GM18907 (cell line): ENCODE results near the gene PTPN13.
"Not testable (repeated sequence)": the region's sequence is repeated elsewhere in the genome, so short reads cannot be mapped to it uniquely, and the experiment has no call there.

Experiments used
- ATAC-seq: cut with Tn5 transposase; IDR thresholded peaks from one replicate; pipeline ENCODE4 v1.9.1; 2021; ENCODE audit warnings: mild to moderate bottlenecking, moderate library complexity; ENCODE audit not compliant: unreplicated experiment

Gene PTPN13

DNA sequence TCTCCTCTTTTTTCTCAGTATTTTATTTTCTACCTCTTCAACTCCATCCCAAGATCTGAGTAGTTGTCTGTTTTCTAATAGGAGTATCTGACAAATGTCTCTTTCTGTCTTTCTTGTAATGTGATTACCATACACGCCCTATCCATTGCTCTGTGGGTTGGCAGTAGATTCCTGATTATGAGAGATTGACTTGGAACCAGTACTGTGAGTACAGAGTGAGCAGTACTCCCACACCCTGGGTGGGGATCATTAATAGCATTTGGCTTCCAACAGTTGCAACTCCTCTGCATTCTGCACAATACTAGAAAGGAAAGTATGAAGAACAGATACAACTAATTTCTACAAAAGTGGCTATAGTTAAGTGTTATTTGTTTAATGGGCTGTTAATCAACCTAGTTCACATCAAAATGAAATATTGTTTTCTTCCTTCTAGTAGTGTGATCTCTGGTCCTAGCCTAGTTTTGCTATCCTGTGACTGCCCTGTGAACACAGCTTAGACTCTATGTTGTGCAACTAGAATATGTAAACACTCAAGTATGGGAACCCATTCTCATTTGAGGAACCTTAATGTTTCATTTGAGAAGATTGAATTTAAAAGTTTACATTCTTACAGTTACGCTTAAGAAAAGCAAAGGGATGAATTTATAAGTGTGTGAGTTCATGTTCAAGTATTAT lies 112.9 kb downstream of the PTPN13 start:
- no peak for ATAC-seq

DNA sequence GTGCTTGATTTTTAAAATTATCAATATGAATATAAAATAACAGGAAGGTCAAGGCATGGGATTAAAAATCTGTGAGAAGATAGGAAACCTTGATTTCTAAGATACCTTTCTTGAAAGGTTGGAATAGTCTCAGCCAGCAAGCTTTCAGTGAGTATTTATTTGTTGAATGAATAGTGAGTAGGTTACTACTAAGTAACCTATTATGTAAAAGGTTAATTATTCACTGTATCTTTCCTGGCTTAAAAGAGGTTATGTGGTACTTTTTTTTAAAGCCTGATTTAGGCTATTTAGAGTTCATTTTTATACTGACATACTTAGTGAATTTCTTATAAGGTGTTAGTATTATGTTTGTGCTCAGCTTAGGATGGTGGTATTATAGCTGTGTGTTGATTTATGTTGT lies 123.5 kb downstream of the PTPN13 start:
- peak; percentile 85 for ATAC-seq

DNA sequence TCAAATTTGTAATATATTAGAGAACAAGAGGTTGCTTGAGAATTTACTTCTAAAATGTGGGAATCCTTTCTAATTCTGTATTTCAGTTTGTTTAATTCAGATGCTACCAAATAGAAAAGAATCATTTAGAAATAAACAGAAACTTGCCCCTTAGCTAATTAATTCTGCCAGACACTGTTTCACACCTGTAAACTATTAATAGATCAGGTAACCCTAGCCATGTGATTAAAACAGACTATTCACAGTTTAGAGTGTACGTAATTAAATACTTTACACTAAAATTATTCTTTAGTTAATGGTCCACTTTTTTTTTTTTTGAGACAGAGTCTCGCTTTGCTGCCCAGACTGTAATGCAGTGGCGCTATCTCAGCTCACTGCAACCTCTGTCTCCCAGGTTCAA lies 124.0 kb downstream of the PTPN13 start:
- peak; percentile 16 for ATAC-seq

DNA sequence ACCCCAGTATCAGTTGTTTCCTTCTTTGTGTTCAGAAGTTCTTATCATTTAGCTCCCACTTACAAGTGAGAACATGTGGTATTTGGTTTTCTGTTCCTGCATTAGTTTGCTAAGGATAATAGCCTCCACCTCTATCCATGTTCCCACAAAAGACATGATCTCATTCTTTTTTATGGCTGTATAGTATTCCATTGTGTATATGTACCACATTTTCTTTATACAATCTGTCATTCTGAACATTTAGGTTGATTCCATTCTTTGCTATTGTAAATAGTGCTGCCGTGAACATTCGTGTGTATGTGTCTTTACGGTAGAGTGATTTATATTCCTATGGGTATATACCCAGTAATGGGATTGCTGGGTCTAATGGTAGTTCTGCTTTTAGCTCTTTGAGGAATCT lies 125.0 kb downstream of the PTPN13 start:
- not testable (repeated sequence) for ATAC-seq

DNA sequence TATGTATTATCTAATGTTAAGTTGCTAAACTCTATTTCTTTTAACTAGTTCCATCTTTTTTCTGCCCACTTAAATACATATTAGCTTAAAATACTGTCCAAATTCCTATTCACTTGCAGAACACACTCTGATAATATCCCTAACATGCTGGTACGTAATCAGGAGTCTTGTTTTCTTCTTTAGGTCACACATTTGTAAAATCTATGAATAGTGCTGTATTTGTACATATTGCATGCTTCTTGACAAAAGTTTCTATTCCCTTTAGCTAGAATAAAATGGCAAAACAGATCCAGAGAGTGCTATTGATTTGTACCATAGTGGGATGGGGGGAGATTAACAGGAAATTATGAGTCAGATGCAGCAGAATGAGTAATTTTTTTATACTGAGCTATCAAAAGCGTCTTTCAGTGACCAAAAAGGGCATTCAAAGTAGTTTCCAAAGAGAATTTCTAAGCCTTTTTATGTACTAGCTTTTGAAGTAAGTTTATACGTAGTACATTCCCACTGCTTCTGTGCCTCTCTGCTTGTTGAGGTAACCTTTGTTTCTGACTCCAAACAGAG lies 126.5 kb downstream of the PTPN13 start:
- ATAC-seq: no peak

DNA sequence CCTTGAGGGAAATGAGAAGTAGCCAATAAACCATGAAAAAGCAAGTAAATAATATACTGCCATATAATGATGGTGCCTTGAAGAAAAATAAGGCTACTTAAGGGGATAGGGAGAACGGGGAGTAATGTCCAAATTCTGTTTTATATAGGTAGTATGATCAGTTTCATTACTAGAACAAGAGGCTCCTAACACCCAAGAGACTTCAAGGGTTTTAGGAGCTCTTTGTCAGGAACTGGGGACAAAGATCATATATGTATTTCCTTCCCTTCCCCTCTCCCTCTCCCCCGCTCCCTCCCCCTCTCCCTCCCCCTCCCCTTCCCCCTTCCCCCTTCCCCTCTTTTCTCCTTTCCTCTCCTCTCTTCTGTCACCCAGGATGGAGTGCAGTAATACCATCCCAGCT lies 127.3 kb downstream of the PTPN13 start:
- ATAC-seq: no peak

DNA sequence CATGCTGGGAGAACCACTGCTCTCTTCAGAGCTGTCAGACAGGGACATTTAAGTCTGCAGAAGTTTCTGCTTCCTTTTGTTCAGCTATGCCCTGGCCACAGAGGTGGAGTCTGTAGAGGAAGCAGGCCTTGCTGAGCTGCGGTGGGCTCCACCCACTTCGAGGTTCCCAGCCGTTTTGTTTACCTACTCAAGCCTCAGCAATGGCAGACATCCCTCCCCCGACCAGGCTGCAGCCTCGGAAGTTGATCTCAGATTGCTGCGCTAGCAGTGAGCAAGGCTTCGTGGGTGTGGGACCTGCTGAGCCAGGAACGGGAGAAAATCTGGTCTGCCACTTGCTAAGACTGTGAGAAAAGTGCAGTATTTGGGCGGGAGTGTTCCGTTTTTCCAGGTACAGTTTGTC lies 136.2 kb downstream of the PTPN13 start:
- ATAC-seq: no peak

DNA sequence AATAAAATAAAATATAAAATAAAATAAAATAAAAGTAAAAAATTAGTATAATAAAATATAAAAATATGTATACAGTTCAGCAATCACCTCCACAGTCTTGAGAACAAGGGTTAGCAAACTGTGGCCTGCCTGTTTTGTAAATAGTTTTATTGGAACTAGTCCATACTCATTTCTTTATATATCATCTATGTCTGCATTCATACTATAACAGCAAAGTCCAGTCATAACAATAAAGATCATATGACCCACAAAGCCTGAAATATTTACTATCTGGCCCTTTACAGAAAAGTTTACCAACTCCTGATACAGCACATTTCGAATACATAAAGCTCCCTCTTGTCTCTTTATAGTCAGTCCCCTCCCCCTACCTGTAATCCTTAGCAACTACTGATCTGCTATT lies 143.1 kb downstream of the PTPN13 start:
- ATAC-seq: no peak

DNA sequence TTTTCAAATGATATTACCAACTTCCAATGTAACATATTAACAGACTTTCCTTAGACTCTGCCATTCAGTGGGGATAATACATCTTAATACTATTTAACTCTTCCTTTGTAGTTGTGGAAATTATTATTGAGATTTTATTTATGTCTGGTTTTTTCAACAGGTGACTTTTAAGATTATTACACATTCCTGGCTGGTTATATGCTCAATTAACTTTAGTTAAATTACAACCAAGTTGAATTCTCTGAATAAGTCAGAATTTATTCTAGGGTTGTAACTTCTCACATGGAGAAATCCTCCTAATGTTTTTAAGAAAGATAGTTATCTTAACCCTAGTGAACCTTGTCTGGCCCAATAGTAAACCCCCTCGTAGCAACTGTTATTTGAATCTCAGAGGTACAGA lies 147.7 kb downstream of the PTPN13 start:
- ATAC-seq: no peak

DNA sequence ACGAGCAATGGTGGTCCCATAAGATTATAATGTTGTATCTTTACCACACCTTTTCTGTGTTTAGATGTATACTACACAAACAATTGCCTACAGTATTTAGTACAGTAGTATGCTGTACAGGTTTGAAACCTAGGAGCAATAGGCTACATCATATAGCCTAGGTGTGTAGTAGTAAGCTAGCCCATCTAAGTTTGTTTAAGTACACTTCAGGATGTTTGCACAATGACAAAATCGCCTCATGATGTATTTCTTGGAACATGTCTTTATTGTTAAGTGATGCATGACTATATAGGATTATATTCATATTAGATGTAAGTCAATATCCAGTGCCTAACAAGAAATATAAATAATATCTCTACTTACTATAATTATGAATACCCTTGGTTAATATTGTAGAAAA lies 150.5 kb downstream of the PTPN13 start:
- no peak for ATAC-seq

DNA sequence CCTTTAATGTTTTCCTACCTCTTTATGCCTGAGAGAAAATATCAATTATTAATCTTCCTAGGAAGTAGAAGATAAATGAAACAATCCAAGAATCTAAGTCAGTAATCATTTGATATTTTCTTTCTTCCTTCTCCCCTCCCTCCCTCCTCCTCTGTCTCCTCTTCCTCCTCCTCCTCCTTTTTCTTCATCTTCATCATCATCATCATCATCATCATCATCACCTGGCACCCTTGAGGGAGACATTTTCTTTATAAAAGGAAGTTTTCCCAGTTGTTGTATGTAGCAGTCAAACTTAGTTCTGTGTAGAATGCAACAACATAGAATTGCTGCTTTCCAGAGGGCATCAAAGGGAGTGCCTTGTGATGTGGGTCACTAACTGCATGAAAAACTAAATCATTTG lies 155.0 kb downstream of the PTPN13 start:
- no peak for ATAC-seq

DNA sequence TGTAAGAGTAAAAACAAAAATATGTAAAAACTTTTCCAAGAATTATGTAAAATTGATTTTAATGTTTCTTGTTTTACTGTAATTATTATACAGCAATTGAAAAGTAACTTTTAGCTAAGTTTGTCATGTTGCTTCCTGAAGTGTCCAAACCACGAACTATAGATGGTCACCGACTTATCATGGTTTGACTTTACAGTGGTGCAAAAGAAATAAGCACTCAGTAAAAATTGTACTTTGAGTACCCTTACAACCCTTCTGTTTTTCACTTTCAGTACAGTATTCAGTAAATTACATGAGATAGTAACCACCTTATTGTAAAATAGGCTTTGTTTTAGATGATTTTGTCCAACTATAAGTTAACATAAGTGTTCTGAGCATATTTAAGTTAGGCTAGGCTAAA lies 161.3 kb downstream of the PTPN13 start:
- no peak for ATAC-seq

DNA sequence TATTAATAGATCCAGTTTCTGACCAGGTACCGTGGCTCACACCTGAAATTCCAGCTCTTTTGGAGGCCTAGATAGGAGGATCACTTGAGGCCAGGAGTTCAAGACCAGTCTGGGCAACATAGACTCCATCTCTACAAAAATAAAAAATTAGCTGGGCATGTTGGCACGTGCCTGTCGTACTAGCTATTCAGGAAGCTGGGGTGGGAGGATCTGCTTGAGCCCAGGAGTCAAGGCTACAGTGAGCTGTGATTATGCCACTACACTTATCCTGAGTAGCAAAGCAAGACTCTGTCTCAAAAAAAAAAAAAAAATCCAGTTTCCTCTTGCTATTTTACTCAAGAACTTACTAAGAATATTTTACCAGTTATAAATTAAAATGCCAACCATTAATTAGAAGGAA lies 163.4 kb downstream of the PTPN13 start:
- no peak for ATAC-seq

DNA sequence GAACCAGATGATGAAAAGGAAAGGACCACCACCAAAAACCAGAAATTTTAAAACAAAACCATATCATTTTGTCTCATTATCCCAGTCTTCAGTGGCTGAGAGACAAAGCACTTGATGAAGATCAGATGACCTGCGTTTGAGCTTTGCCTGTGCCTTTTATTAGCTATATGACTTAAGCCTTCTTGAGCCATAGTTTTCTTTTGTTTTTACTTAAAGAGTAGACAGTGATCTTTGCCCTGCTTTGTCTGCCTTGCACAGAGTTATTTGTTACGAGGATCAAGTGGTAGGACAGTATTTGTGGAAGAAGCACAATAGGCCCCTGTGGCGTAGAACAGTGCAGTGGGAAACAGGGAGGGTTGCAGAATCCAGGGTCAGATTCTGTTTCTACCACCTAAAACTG lies 165.2 kb downstream of the PTPN13 start:
- no peak for ATAC-seq

DNA sequence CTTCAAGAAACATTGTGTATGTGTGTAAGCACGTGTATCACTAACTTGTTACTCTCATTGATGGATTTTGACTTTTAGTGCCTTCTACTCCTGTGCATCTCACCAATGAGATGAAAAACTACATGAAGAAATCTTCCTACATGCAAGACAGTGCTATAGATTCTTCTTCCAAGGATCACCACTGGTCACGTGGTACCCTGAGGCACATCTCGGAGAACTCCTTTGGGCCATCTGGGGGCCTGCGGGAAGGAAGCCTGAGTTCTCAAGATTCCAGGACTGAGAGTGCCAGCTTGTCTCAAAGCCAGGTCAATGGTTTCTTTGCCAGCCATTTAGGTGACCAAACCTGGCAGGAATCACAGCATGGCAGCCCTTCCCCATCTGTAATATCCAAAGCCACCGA lies 168.5 kb downstream of the PTPN13 start:
- no peak for ATAC-seq

DNA sequence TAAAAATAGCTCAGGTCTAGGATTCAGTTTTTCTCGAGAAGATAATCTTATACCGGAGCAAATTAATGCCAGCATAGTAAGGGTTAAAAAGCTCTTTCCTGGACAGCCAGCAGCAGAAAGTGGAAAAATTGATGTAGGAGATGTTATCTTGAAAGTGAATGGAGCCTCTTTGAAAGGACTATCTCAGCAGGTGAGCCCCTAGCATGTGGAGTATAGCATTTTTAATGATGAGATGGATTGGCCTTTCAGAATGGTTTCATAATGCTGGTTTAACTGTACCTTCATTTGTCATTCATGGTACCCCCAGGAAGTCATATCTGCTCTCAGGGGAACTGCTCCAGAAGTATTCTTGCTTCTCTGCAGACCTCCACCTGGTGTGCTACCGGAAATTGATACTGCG lies 175.7 kb downstream of the PTPN13 start:
- no peak for ATAC-seq

DNA sequence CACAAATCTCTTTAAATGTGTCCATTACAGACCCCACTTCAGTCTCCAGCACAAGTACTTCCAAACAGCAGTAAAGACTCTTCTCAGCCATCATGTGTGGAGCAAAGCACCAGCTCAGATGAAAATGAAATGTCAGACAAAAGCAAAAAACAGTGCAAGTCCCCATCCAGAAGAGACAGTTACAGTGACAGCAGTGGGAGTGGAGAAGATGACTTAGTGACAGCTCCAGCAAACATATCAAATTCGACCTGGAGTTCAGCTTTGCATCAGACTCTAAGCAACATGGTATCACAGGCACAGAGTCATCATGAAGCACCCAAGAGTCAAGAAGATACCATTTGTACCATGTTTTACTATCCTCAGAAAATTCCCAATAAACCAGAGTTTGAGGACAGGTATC lies 177.0 kb downstream of the PTPN13 start:
- ATAC-seq: no peak

DNA sequence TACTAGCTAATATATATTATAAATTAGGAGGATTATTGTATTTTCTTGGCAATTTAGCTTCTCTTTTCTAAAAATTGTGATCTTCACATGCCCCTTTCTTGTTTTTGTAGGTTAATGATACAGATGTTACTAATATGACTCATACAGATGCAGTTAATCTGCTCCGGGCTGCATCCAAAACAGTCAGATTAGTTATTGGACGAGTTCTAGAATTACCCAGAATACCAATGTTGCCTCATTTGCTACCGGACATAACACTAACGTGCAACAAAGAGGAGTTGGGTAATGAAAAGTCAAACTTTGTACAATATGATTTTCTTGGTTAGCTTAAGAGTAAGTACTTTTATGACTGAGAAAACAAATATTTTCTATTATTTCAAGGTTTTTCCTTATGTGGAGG lies 180.9 kb downstream of the PTPN13 start:
- no peak for ATAC-seq

DNA sequence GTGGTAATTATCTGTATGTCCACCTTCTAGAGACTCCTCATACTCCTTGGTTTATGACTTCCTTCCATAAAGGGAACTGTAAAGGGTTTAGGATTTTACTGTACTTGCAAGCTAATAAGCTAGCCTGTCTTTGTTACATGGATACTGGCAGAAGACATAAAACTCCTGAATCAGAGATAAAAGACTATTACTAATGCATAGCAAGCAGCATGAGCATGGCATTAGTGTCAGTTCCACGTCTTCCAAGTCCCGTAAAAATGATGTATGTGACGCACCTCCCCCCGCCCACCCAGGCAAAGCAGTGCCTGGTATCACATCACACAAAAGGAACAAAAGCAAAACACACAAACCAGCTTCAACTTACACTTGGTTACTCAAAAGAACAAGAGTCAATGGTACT lies 184.1 kb downstream of the PTPN13 start:
- no peak for ATAC-seq

DNA sequence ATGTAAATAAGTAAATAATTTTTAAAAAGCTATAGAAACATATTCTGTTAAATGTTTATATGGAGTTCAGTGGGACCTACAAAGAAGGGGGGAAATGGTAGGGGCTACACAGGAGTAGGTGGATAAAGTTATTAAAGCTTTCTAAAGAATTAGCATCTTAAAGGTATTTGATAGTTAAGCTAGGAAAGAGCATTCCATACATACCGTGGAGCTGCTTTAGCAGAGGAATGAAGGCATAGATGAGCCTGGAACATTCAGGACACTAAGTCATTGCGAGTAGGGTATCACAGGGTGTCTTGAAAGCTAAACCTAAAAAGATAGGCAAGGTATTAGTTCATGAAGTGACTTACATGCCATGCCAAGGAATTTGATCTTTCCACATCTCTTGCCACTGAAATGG lies 194.7 kb downstream of the PTPN13 start:
- ATAC-seq: no peak

DNA sequence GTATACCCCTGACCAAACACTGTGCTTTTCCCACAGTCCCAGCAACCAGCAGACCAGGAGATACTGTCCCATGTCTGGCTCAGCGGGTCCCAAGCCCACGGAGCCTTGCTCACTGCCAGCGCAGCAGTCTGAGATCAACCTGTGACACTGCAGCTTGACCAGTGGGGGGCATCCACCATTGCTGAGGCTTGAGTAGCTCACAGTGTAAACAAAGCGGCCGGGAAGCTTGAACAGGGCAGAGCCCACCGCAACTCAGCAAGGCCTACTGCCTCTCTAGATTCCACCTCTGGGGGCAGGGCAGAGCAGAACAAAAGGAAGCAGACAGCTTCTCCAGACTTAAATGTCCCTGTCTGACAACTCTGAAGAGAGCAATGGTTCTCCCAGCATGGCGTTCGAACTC lies 197.0 kb downstream of the PTPN13 start:
- no peak for ATAC-seq

DNA sequence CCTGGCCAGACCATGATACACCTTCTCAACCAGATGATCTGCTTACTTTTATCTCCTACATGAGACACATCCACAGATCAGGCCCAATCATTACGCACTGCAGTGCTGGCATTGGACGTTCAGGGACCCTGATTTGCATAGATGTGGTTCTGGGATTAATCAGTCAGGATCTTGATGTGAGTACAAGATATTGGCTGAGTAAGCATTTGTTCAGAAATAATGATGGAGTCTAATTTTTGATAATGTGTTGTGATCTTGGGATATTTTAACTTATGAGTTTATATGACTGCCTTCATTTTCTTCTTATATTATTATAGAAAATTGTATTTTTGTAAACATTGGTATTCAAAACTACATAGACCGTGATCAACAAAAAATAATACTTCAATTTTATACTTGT lies 215.7 kb downstream of the PTPN13 start:
- ATAC-seq: no peak

DNA sequence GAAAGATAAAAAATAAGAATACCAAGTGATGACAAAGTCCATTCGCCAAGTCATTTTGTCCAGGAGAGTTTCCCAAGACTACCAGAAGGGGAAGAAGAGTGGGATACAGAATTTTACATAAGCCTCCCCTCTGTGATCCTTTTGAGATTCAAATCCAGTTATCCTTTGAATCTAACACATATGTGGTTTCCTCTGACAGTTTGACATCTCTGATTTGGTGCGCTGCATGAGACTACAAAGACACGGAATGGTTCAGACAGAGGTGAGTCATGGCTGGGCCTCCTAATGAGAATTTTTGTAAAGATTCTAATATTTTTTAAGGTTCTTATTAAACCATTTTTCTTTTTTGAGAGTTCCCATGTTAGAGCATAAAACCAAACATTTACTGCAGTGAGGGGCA lies 216.7 kb downstream of the PTPN13 start:
- ATAC-seq: no peak
